Stimulated activated CD4-positive, alpha-beta T cell treated with anti-CD3 and anti-CD28 coated beads, Interleukin-2, amount 100 ng/mL, for 4 hours (primary cell): Measurements from ENCODE around the gene AFP.
"Not testable (repeated sequence)": the region's sequence is repeated elsewhere in the genome, so short reads cannot be mapped to it uniquely, and the experiment has no call there.

Experiments
- DNase-seq: peaks from one replicate; pipeline ENCODE4 v3.0.0-alpha.2; 2020; ENCODE audit warnings: low read depth

AFP gene

GRCh38 chr4:73435984-73436383 is at the start of gene AFP:
TSS of gene AFP (plus strand) at chr4:73436221. CDS start at chr4:73436263, 42 bp downstream.
- no peak for DNase-seq

GRCh38 chr4:73387552-73387951 is 48.5 kb upstream of the AFP start:
- DNase-seq, result no peak

- no peak for DNase-seq
Observed at GRCh38 chr4:73388887-73389286, 47.1 kb upstream of the AFP start.

GRCh38 chr4:73389663-73390062 is 46.4 kb upstream of the AFP start:
- DNase-seq, result not testable (repeated sequence)

- no peak for DNase-seq
Observed at GRCh38 chr4:73391774-73392173, 44.2 kb upstream of the AFP start.

DNA sequence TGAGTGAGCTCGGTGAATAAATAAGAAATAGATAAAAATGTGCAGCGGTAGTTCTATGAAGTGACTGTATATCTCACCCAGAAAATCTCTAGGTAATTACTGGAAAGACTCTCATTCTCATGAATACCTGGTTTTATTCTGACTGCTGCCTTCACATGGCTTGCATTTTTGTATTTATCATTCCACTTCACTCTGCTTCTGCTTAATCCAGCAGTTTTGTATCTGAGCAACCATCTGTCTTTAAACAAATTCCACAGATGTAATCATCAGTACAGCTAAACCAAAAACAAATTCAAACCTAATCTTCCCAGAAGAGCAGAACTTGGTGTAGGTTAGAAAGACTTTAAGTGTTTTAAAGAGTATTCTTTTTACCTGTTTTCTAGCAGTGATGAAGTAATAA is 43.1 kb upstream of the AFP start:
- no peak for DNase-seq

DNA sequence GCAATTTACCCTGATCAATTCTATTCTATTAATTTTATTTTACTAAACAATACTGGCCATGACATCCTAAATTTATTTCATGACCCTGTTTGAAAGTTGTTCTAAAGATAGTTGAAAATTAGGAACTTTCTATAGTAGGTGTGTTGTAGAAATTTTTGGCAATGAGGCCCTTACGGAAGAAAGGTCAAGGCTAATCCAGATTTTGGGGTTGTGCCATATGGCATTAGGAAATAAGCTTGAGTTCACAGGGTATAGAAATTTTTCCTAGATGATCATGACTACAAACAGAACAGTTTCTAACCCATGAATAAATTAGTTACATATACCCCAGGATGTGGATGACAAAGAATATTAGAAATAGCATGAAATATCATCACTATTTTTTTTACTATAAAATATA is 39.7 kb upstream of the AFP start:
- no peak for DNase-seq

DNA sequence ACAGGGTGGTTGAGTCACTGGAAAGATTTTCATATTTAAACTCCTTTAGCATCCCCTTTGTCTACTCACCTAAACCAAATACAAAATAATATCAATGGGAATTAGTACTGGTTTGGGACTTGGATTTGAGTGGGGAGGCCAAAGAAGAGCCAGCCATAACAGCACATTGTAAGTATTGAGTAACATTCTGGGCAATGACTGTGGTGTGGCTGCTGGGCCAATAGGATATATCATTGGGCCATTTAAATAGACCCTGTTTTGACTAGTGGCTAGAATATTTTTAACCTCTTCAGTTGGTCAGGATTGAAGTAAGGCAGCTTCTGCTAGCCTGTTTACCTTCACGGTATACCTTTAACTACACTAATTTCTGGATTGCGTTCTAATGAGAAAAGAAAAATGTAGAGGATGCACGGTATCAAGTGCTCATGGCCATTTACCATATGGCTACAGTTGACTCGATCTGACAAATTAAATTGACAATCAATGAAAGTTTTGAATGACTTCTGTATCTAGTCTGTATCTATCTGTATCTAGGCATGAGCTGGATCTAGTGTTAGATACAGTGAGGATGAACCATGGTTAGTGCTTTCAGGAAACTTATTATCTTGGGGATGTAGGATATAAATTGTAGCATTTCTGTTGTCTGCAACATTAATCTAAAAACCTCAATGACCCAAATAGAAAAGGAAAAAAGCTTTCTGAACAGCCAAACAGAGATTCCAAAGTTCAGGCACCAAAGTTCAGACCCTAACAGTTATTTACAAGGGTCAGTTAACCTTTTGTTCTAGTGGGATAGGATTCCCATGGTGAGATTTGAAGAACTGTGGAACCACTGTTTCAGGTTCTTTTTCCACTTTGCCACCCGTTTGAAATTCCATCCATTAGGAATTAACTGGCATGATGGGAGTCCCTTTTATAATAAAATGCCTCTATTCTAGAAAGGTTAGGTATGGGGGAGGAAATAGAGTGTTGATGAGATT is 38.7 kb upstream of the AFP start:
- DNase-seq, result no peak

- DNase-seq, result no peak
Observed at GRCh38 chr4:73401412-73401811, 34.6 kb upstream of the AFP start.

DNA sequence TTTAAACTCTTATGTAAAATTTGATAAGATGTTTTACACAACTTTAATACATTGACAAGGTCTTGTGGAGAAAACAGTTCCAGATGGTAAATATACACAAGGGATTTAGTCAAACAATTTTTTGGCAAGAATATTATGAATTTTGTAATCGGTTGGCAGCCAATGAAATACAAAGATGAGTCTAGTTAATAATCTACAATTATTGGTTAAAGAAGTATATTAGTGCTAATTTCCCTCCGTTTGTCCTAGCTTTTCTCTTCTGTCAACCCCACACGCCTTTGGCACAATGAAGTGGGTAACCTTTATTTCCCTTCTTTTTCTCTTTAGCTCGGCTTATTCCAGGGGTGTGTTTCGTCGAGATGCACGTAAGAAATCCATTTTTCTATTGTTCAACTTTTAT is 32.0 kb upstream of the AFP start, which contains the start of gene ALB:
TSS of gene ALB (plus strand) at position 246 of the 400 bp plus-strand sequence. CDS start at position 287, 41 bp downstream.
- no peak for DNase-seq

- no peak for DNase-seq
Observed at GRCh38 chr4:73404457-73404856, 31.6 kb upstream of the AFP start.

DNA sequence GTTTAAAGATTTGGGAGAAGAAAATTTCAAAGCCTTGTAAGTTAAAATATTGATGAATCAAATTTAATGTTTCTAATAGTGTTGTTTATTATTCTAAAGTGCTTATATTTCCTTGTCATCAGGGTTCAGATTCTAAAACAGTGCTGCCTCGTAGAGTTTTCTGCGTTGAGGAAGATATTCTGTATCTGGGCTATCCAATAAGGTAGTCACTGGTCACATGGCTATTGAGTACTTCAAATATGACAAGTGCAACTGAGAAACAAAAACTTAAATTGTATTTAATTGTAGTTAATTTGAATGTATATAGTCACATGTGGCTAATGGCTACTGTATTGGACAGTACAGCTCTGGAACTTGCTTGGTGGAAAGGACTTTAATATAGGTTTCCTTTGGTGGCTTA is 30.9 kb upstream of the AFP start:
- DNase-seq, result no peak

GRCh38 chr4:73406548-73406875 is 29.5 kb upstream of the AFP start:
- no peak for DNase-seq

DNA sequence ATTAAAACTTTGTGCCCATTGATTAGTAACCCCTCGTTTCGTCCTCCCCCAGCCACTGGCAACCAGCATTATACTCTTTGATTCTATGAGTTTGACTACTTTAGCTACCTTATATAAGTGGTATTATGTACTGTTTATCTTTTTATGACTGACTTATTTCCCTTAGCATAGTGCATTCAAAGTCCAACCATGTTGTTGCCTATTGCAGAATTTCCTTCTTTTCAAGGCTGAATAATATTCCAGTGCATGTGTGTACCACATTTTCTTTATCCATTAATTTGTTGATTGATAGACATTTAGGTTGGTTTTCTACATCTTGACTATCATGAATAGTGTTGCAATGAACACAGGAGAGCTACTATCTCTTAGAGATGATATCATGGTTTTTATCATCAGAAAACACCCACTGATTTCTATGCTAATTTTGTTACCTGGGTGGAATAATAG is 28.8 kb upstream of the AFP start:
- DNase-seq, result no peak

DNA sequence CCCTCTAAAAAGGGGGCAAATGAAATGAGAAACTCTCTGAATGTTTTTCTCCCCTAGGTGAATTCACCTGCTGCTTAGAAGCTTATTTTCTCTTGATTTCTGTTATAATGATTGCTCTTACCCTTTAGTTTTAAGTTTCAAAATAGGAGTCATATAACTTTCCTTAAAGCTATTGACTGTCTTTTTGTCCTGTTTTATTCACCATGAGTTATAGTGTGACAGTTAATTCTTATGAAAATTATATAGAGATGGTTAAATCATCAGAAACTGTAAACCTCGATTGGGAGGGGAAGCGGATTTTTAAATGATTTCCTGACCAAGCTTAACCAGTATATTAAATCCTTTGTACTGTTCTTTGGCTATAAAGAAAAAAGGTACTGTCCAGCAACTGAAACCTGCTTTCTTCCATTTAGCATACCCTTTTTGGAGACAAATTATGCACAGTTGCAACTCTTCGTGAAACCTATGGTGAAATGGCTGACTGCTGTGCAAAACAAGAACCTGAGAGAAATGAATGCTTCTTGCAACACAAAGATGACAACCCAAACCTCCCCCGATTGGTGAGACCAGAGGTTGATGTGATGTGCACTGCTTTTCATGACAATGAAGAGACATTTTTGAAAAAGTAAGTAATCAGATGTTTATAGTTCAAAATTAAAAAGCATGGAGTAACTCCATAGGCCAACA is 27.7 kb upstream of the AFP start:
- DNase-seq, result no peak

DNA sequence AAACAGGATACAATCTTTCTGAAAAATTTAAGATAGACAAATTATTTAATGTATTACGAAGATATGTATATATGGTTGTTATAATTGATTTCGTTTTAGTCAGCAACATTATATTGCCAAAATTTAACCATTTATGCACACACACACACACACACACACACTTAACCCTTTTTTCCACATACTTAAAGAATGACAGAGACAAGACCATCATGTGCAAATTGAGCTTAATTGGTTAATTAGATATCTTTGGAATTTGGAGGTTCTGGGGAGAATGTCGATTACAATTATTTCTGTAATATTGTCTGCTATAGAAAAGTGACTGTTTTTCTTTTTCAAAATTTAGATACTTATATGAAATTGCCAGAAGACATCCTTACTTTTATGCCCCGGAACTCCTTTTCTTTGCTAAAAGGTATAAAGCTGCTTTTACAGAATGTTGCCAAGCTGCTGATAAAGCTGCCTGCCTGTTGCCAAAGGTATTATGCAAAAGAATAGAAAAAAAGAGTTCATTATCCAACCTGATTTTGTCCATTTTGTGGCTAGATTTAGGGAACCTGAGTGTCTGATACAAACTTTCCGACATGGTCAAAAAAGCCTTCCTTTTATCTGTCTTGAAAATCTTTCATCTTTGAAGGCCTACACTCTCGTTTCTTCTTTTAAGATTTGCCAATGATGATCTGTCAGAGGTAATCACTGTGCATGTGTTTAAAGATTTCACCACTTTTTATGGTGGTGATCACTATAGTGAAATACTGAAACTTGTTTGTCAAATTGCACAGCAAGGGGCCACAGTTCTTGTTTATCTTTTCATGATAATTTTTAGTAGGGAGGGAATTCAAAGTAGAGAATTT is 26.8 kb upstream of the AFP start:
- no peak for DNase-seq

GRCh38 chr4:73409978-73410548 is 26.0 kb upstream of the AFP start:
- DNase-seq, result no peak

- DNase-seq, result no peak
Observed at GRCh38 chr4:73410916-73411730, 24.9 kb upstream of the AFP start.

- no peak for DNase-seq
Observed at GRCh38 chr4:73411731-73412414, 24.1 kb upstream of the AFP start.

DNA sequence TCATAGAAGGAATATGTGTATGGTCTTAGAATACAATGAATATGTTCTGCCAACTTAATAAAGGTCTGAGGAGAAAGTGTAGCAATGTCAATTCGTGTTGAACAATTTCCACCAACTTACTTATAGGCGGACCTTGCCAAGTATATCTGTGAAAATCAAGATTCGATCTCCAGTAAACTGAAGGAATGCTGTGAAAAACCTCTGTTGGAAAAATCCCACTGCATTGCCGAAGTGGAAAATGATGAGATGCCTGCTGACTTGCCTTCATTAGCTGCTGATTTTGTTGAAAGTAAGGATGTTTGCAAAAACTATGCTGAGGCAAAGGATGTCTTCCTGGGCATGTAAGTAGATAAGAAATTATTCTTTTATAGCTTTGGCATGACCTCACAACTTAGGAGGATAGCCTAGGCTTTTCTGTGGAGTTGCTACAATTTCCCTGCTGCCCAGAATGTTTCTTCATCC is 22.7 kb upstream of the AFP start:
- DNase-seq, result no peak
